ENCODE measurements around the gene WDR18.

WDR18 gene

GRCh38 chr19:991174-991931 is 7.2 kb downstream of the WDR18 start:
- TF ChIP-seq, protein P1, sequence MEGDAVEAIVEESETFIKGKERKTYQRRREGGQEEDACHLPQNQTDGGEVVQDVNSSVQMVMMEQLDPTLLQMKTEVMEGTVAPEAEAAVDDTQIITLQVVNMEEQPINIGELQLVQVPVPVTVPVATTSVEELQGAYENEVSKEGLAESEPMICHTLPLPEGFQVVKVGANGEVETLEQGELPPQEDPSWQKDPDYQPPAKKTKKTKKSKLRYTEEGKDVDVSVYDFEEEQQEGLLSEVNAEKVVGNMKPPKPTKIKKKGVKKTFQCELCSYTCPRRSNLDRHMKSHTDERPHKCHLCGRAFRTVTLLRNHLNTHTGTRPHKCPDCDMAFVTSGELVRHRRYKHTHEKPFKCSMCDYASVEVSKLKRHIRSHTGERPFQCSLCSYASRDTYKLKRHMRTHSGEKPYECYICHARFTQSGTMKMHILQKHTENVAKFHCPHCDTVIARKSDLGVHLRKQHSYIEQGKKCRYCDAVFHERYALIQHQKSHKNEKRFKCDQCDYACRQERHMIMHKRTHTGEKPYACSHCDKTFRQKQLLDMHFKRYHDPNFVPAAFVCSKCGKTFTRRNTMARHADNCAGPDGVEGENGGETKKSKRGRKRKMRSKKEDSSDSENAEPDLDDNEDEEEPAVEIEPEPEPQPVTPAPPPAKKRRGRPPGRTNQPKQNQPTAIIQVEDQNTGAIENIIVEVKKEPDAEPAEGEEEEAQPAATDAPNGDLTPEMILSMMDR (IDR thresholded peaks at IDR 0.05; ENCODE audit: low read depth, low read length), result no peak
- no peak for DNase-seq (ENCODE audit: extremely low read depth, low read depth)

- no peak for DNase-seq (ENCODE audit: extremely low read depth, low read depth)
- TF ChIP-seq, protein P1 (IDR thresholded peaks at IDR 0.05; ENCODE audit: low read depth, low read length), result no peak
Observed at GRCh38 chr19:991932-992669, 8.0 kb downstream of the WDR18 start.

- no peak for DNase-seq (ENCODE audit: extremely low read depth, low read depth)
Observed at GRCh38 chr19:992670-993055, 8.5 kb downstream of the WDR18 start.

DNA sequence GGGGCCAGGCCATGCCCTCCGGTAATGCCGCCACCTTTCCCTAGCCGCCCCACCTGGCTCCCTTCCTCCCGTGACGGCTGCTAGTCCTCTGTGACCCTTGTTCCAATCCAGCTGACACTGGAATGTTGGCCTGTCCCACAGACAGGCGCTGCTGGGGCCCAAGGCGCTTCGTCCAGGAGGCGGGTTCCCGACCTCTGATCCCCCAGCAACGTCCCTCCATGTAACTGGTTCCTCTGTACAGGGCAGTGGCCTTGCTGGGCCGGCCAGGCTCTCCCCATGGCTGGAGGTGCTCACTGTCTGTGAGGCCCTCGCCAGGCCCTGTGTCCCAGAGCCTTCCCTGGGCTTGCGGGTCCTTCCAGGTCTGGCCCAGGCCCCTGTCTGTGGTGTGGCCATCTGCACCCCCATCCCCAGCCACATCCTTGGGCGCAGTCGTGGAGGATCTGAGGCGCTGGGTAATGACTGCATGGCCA is 9.3 kb downstream of the WDR18 start:
- DNase-seq (ENCODE audit: extremely low read depth, low read depth), result no peak
- TF ChIP-seq, protein P1 (IDR thresholded peaks at IDR 0.05; ENCODE audit: low read depth, low read length), result no peak

More at GRCh38 chr19:992670-993055, 8.5 kb downstream of the WDR18 start:
- TF ChIP-seq, protein P1 (IDR thresholded peaks at IDR 0.05; ENCODE audit: low read depth, low read length), result no peak

- TF ChIP-seq, protein P1 (IDR thresholded peaks at IDR 0.05; ENCODE audit: low read depth, low read length), result no peak
- DNase-seq (ENCODE audit: extremely low read depth, low read depth), result no peak
Observed at GRCh38 chr19:993831-994393, 9.8 kb downstream of the WDR18 start.

- TF ChIP-seq, protein P1 (IDR thresholded peaks at IDR 0.05; ENCODE audit: low read depth, low read length), result no peak
Observed at GRCh38 chr19:994516-994915, 10.4 kb downstream of the WDR18 start.

More at GRCh38 chr19:994516-994915, 10.4 kb downstream of the WDR18 start:
- no peak for DNase-seq (ENCODE audit: extremely low read depth, low read depth)

All from AG09319 (cell line).